ENCODE data around the gene BACH2. TPM values are rescaled to one million over a fixed set of nuclear protein-coding genes. Genes with fewer than 3 reads are reported as not detected.
A peak's percentile ranks its signal among the peaks of the same experiment; 100 is the strongest.

The BACH2 gene
- total and polyA plus RNA-seq, 10 of the 15 experiments (the other 5 are each of a cell fraction or from before 2014, with no cell fraction given) = 0.03 to 0.28 (median 0.04) TPM; not detected in 3

- 3% methylated on average over 3 of the region's 3 CpGs for WGBS (ENCODE audit: insufficient coverage, insufficient replicate concordance, low lambda C conversion rate, missing lambda C conversion rate)
- no peak overlapping the region for H3K27ac ChIP-seq (ENCODE audit: control insufficient read depth, insufficient read depth)
- peaks cover 18% of the 10 kb centered on the region for H3K4me1 ChIP-seq (ENCODE audit: control insufficient read depth, insufficient read depth, low read length)
- H2AFZ ChIP-seq (ENCODE audit: control insufficient read depth, low read depth, low read length) = no peak overlapping the region
- in situ Hi-C loops (cut with MboI) = loop anchor here (5.0 to 10.0 kb wide), 2 partner anchors 174 to 367 kb away; no protein-coding TSS in a partner anchor
- CTCF ChIA-PET = no interaction called here
- peak; percentile 87 for ATAC-seq
- peaks cover 3% of the 10 kb centered on the region; the same call in 2 of the 3 replicates for H3K9me3 ChIP-seq (replicated peaks; ENCODE audit: control insufficient read depth, insufficient read depth, low read length)
- H3K36me3 ChIP-seq (ENCODE audit: control insufficient read depth in 2 of 2, insufficient read depth in 2 of 2, low read length in 1 of 2) = no peaks in the 10 kb centered on the region
- no peak overlapping the region for H3K4me2 ChIP-seq (ENCODE audit: control insufficient read depth, insufficient read depth)
- FAIRE-seq = peak; percentile 41
- peaks cover 0 to 14% of the 10 kb centered on the region in 2 experiments; a peak in 2 of 4 replicates for H3K27me3 ChIP-seq (replicated peaks in 1 of 2; ENCODE audit: control insufficient read depth in 2 of 2, insufficient read depth in 2 of 2, low read length in 1 of 2)
- no peak overlapping the region for H3K9ac ChIP-seq (ENCODE audit: control insufficient read depth, insufficient read depth, low read length)
- DNase-seq (ENCODE audit: low read depth, low spot score) = peak; percentile 21
- SMC1A ChIA-PET (ENCODE audit: uncharacterized antibody, unreplicated experiment) = no interaction called here
- intact Hi-C loops (cut with micrococcal nuclease; ENCODE audit: unreplicated experiment) = no loop called here
- H4K20me1 ChIP-seq (ENCODE audit: control insufficient read depth, insufficient read depth) = no peaks in the 10 kb centered on the region
- POLR2A ChIA-PET = no interaction called here
- RAD21 ChIA-PET (ENCODE audit: unreplicated experiment) = no interaction called here
- H3K4me3 ChIP-seq = no peak overlapping the region
- H3K79me2 ChIP-seq (ENCODE audit: control insufficient read depth, insufficient read depth, low read length) = no peaks in the 10 kb centered on the region
- BruUV-seq (replicated peaks) = no TSS peak
- TF ChIP-seq FOXM1 (IDR thresholded peaks at IDR 0.05; ENCODE audit: low read depth, low read length) (peak; percentile 53; the same call in 1 of the 2 replicates), EZH2 (IDR thresholded peaks at IDR 0.05; ENCODE audit: borderline replicate concordance, control insufficient read depth, low read depth, low read length) (no peak), IRF4 (IDR thresholded peaks at IDR 0.05; ENCODE audit: low read depth, low read length) (peak; percentile 92), SPI1 (IDR thresholded peaks at IDR 0.05; ENCODE audit: borderline replicate concordance, insufficient read depth, low read depth, low read length) (peak; percentile 64), ZNF622 (IDR thresholded peaks at IDR 0.05) (no peak), BCL11A (IDR thresholded peaks at IDR 0.05; ENCODE audit: low read depth, low read length) (peak; percentile 85), TARDBP (IDR thresholded peaks at IDR 0.05; ENCODE audit: borderline replicate concordance) (no peak), ZNF687 (IDR thresholded peaks at IDR 0.05) (no peak), ZNF217 (IDR thresholded peaks at IDR 0.05) (peak; percentile 62; the same call in 1 of the 2 replicates), GABPA (IDR thresholded peaks at IDR 0.05; ENCODE audit: low read depth) (peak; percentile 53; the same call in 1 of the 2 replicates), ZZZ3 (IDR thresholded peaks at IDR 0.05; ENCODE audit: control insufficient read depth, insufficient read length, low read depth) (no peak), SUPT20H (IDR thresholded peaks at IDR 0.05; ENCODE audit: borderline replicate concordance, control insufficient read depth, low read depth, low read length) (no peak), NR2C2 (IDR thresholded peaks at IDR 0.05; ENCODE audit: borderline replicate concordance, control insufficient read depth, insufficient read length, low read depth) (no peak), ATF7 (IDR thresholded peaks at IDR 0.05; ENCODE audit: low read depth) (no peak), RELA (IDR thresholded peaks at IDR 0.05; ENCODE audit: borderline replicate concordance, partially characterized antibody) (no peak), ZBTB11 (CRISPR knock-in tag; IDR thresholded peaks at IDR 0.05) (no peak), NR2F1 (conservative IDR thresholded peaks at IDR 0.05) (no peak)
Measured at GRCh38 chr6:90107771-90108282, 188.8 kb downstream of the BACH2 start.
